PC-9 (cell line): ENCODE data around the gene GPR157. TPM values are rescaled to one million over a fixed set of nuclear protein-coding genes. Genes with fewer than 3 reads are reported as not detected.

Source experiments
- BruUV-seq: library from RNA; stranded (reverse); fragments of 400-500 nt; replicated peaks from 2 replicates; lab custom pipeline; 2021; lab: Mats Ljungman, UMichigan
- CTCF ChIA-PET: fragments of 300-600 bp; sonication (Branson Sonifier 250); formaldehyde crosslinking; loops from one replicate; lab custom pipeline; 2022; ENCODE audit warnings: antibody characterized with exemption; lab: Charles Lee
- POLR2A ChIA-PET: fragments of 300-600 bp; sonication (Branson Sonifier 250); formaldehyde crosslinking; loops from one replicate; lab custom pipeline; 2022; ENCODE audit warnings: antibody characterized with exemption; ENCODE audit not compliant: unreplicated experiment; lab: Charles Lee
- DNase-seq, 2 experiments: peaks; one replicate each; pipeline versions ENCODE4 v3.0.0 to v3.0.0-alpha.2; 2015 to 2022; ENCODE audit warnings: mixed read lengths in 1 of 2
- H2AFZ ChIP-seq: fragments of 200-600 bp; sonication (generic); 2 replicates; pipeline ENCODE4 v1.8.1; 2017; ENCODE audit warnings: antibody characterized with exemption
- H3F3A ChIP-seq: fragments of 200-600 bp; sonication (generic); 2 replicates; pipeline ENCODE4 v1.8.1; 2017; ENCODE audit warnings: antibody characterized with exemption, mild to moderate bottlenecking, low read depth; ENCODE audit not compliant: insufficient read depth
- H3K27ac ChIP-seq: fragments of 200-600 bp; sonication (generic); 2 replicates; pipeline ENCODE4 v1.6.1; 2016; ENCODE audit warnings: mixed run types
- H3K27me3 ChIP-seq: fragments of 200-600 bp; sonication (generic); 2 replicates; pipeline ENCODE4 v1.6.1; 2016; ENCODE audit warnings: low read depth, mixed run types; ENCODE audit not compliant: insufficient read depth
- H3K36me3 ChIP-seq: fragments of 200-600 bp; sonication (generic); 2 replicates; pipeline ENCODE4 v1.6.1; 2016; ENCODE audit warnings: low read depth, mixed run types
- H3K4me1 ChIP-seq: fragments of 200-600 bp; sonication (generic); replicated peaks from 2 replicates; pipeline ENCODE4 v1.6.1; 2016; ENCODE audit warnings: mixed run types; ENCODE audit not compliant: insufficient read depth
- H3K4me2 ChIP-seq: fragments of 200-600 bp; sonication (generic); 2 replicates; pipeline ENCODE4 v1.6.1; 2017; ENCODE audit warnings: mixed run types
- H3K4me3 ChIP-seq: fragments of 200-600 bp; sonication (generic); 2 replicates; pipeline ENCODE4 v1.6.1; 2016; ENCODE audit warnings: mixed run types
- H3K79me2 ChIP-seq: fragments of 200-600 bp; sonication (generic); 2 replicates; pipeline ENCODE4 v1.6.1; 2017; ENCODE audit warnings: low read depth, mixed run types
- H3K9me2 ChIP-seq: fragments of 200-600 bp; sonication (generic); 2 replicates; pipeline ENCODE4 v1.8.1; 2017; ENCODE audit warnings: mild to moderate bottlenecking; ENCODE audit not compliant: insufficient read depth
- H3K9me3 ChIP-seq: fragments of 200-600 bp; sonication (generic); 2 replicates; pipeline ENCODE4 v1.8.1; 2016; ENCODE audit warnings: low read depth; ENCODE audit not compliant: insufficient read depth
- H4K20me1 ChIP-seq: fragments of 200-600 bp; sonication (generic); 2 replicates; pipeline ENCODE4 v1.8.1; 2017; ENCODE audit not compliant: insufficient read depth
- EZH2 ChIP-seq: fragments of 200-600 bp; sonication (generic); IDR thresholded peaks from 2 replicates; pipeline ENCODE4 v1.8.0; 2017; ENCODE audit warnings: antibody characterized with exemption, low read depth
- intact Hi-C: fragments of 100-400 bp; cut with micrococcal nuclease; formaldehyde crosslinking; loops from one replicate; pipeline ENCODE4 v1.10.0; 2022; ENCODE audit not compliant: unreplicated experiment
- total RNA-seq: library from RNA; stranded (reverse); gene quantifications from 2 replicates; pipeline ENCODE4 v1.2.3, GENCODE V29; 2021
- TF ChIP-seq, protein P1 (sequence below): fragments of 200-600 bp; sonication (generic); conservative IDR thresholded peaks from 2 replicates; pipeline ENCODE4 v1.6.1; 2017; ENCODE audit warnings: mixed run types, antibody characterized with exemption, mild to moderate bottlenecking, moderate library complexity

GPR157 gene
- total RNA-seq, 1 experiment from 2014 or later, result 9.0 TPM

DNA sequence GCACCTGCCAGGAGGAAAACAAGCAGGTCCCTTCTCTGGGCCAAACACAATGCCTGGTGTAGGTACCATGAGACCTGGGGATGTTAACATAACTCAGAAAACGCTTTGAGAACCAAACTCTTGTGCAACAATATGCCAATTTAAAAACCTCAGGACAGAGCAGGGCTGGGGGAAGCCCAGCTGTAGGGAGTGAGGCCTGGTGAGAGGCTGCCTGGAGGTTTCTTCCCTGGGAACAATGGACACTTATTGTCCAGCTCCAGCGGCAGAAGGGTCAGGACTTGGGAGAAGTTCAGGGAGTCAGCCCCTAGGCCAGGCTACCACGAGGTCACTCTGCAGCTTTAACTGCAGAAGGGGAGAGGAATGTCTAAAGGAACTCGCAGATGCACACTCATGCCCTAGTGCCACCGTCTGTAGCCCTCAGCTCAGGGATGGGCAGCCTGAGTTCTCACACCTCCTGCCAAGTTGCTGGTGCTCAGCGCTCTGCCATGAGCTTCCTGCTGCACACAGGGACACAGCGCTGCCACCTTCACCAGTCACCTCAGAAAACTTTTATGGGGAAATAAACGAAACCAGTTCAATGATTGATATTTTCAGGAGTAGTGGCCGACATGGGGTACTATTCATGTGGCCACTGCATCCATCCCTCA, 8.5 kb downstream of the GPR157 start:
- no peak overlapping the region for H3K4me3 ChIP-seq
- CTCF ChIA-PET, result interaction anchor here (0.8 kb wide), 1 partner anchor 114 kb away, joined by 5 read pairs; the partner anchor contains the start of gene H6PD
- H4K20me1 ChIP-seq, result no peaks in the 10 kb centered on the region
- H3K27ac ChIP-seq, result no peak overlapping the region
- no peaks in the 10 kb centered on the region for H3K36me3 ChIP-seq
- peaks cover 3% of the 10 kb centered on the region; the same call in 1 of the 2 replicates for H3K79me2 ChIP-seq
- no peaks in the 10 kb centered on the region for H3K9me2 ChIP-seq
- H3K27me3 ChIP-seq, result no peaks in the 10 kb centered on the region
- H2AFZ ChIP-seq, result no peak overlapping the region
- no peak overlapping the region for H3K4me2 ChIP-seq
- no peaks in the 10 kb centered on the region for H3K9me3 ChIP-seq
- POLR2A ChIA-PET, result no interaction called here
- 0 out of 2 replicates have a peak, but pooled peaks cover 9% of the 10 kb centered on the region for H3K4me1 ChIP-seq
- no peaks in the 10 kb centered on the region for H3F3A ChIP-seq
- no TSS peak for BruUV-seq
- TF ChIP-seq, protein P1, sequence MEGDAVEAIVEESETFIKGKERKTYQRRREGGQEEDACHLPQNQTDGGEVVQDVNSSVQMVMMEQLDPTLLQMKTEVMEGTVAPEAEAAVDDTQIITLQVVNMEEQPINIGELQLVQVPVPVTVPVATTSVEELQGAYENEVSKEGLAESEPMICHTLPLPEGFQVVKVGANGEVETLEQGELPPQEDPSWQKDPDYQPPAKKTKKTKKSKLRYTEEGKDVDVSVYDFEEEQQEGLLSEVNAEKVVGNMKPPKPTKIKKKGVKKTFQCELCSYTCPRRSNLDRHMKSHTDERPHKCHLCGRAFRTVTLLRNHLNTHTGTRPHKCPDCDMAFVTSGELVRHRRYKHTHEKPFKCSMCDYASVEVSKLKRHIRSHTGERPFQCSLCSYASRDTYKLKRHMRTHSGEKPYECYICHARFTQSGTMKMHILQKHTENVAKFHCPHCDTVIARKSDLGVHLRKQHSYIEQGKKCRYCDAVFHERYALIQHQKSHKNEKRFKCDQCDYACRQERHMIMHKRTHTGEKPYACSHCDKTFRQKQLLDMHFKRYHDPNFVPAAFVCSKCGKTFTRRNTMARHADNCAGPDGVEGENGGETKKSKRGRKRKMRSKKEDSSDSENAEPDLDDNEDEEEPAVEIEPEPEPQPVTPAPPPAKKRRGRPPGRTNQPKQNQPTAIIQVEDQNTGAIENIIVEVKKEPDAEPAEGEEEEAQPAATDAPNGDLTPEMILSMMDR, result no peak
- no peak for TF ChIP-seq EZH2
- intact Hi-C loops, result no loop called here
- DNase-seq, result no peak

DNA sequence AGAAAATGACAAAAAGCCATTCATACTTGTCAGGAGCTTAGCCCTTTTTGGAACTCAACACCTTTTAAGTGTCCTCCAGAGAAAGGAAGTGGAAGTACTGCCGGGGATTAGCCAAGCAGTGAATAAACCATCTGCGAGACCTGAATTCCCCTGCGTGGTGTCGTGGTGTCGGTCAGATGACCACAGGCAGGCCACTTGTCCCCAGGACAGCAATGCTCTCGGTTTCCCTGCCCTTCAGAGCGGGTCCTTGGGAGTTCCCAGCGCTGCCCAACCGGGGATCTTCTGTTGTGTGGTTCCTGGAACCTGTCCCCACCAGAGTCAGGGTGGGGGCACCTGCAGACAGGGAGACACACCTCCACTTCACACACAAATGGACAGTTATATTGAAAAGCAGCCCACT, 9.2 kb downstream of the GPR157 start:
- ChIA-PET CTCF (no interaction called here), POLR2A (no interaction called here)
- Histone ChIP-seq H3K9me2 (no peaks in the 10 kb centered on the region), H2AFZ (no peak overlapping the region), H3K27ac (no peak overlapping the region), H3K27me3 (no peaks in the 10 kb centered on the region), H3F3A (no peaks in the 10 kb centered on the region), H3K4me1 (0 out of 2 replicates have a peak, but pooled peaks cover 3% of the 10 kb centered on the region), H3K4me3 (no peak overlapping the region), H3K9me3 (no peaks in the 10 kb centered on the region), H4K20me1 (no peaks in the 10 kb centered on the region), H3K36me3 (no peaks in the 10 kb centered on the region), H3K79me2 (no peaks in the 10 kb centered on the region), H3K4me2 (no peak overlapping the region)
- TF ChIP-seq EZH2, result no peak
- TF ChIP-seq, protein P1, result no peak
- no peak for DNase-seq
- BruUV-seq, result no TSS peak
- intact Hi-C loops, result loop anchor here (10.0 kb wide), 1 partner anchor 335 kb away; no protein-coding TSS in a partner anchor

DNA sequence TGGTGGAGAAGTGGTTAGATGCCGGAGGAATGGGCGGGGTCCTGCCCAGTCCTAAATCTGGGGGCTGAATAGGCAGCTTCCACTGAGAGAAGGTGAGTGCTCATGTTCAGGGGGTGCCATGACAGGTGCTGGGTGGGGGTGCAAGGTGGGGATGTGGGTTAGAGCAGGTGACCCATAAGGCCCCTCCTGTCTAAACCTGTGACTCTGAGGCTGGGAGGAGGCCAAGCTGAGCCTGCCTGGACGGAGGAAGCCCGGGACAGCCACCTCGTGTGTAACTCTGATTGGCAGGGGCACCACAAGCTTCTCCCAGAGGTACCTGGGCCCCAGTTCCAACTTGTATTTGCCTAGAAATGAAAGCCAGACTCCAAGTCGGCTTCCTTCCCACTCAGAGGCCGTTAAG, 10.7 kb downstream of the GPR157 start:
- Histone ChIP-seq H3K4me1 (no peaks in the 10 kb centered on the region), H3F3A (no peaks in the 10 kb centered on the region), H3K9me3 (no peaks in the 10 kb centered on the region), H3K9me2 (no peaks in the 10 kb centered on the region), H4K20me1 (no peaks in the 10 kb centered on the region), H3K27me3 (no peaks in the 10 kb centered on the region), H3K36me3 (no peaks in the 10 kb centered on the region), H3K4me2 (no peak overlapping the region), H3K79me2 (no peaks in the 10 kb centered on the region), H3K27ac (no peak overlapping the region), H3K4me3 (no peak overlapping the region), H2AFZ (no peak overlapping the region)
- ChIA-PET CTCF (no interaction called here), POLR2A (no interaction called here)
- intact Hi-C loops, result loop anchor here (10.0 kb wide), 1 partner anchor 337 kb away; no protein-coding TSS in a partner anchor
- no peak for DNase-seq
- TF ChIP-seq EZH2, result no peak
- TF ChIP-seq, protein P1, result no peak
- no TSS peak for BruUV-seq
